Natural killer cell (primary cell): ENCODE data around the gene SLC6A1. TPM values are rescaled to one million over a fixed set of nuclear protein-coding genes. Genes with fewer than 3 reads are reported as not detected.

Experiments used
- ATAC-seq, 3 donors: fragments of 150-1000 bp in 2 of 3; fragments of 200-7000 bp in 1 of 3; cut with Tn5 transposase; 1 replicate in 1 of 3; 2 replicates in 2 of 3; pipeline ENCODE4 v1.10.0; 2021; ENCODE audit warnings: mild to moderate bottlenecking in 2 of 3, moderate library complexity in 2 of 3
- DNase-seq, 2 donors: peaks; one replicate each; pipeline versions ENCODE4 v3.0.0 to v3.0.0-alpha.2; 2013 to 2021; ENCODE audit warnings: mixed read lengths in 1 of 2
- H3K27ac ChIP-seq: one replicate; pipeline ENCODE4 v1.5.1; 2013; ENCODE audit warnings: mild to moderate bottlenecking, low read length
- H3K27me3 ChIP-seq: one replicate; pipeline ENCODE4 v1.6.1; 2013; ENCODE audit warnings: low read length; ENCODE audit not compliant: control insufficient read depth, insufficient read depth
- H3K36me3 ChIP-seq: one replicate; pipeline ENCODE4 v1.6.1; 2013; ENCODE audit warnings: low read length; ENCODE audit not compliant: control insufficient read depth, insufficient read depth
- H3K4me1 ChIP-seq: one replicate; pipeline ENCODE4 v1.6.1; 2013; ENCODE audit warnings: low read length; ENCODE audit not compliant: control insufficient read depth, insufficient read depth
- H3K4me3 ChIP-seq: one replicate; pipeline ENCODE4 v1.5.1; 2013; ENCODE audit warnings: low read length
- H3K9me3 ChIP-seq: one replicate; pipeline ENCODE4 v1.6.1; 2013; ENCODE audit warnings: low read length; ENCODE audit not compliant: control insufficient read depth, insufficient read depth
- H3K27ac Mint-ChIP-seq, 2 donors: one replicate each; pipeline ENCODE4 v1.8.0; 2022; ENCODE audit warnings: mild to moderate bottlenecking in 2 of 2, mixed read lengths in 2 of 2, moderate library complexity in 1 of 2
- H3K27me3 Mint-ChIP-seq, 2 donors: one replicate each; pipeline ENCODE4 v1.8.0; 2022; ENCODE audit warnings: low read depth in 2 of 2, mixed read lengths in 2 of 2
- H3K36me3 Mint-ChIP-seq: one replicate; pipeline ENCODE4 v1.8.0; 2022; ENCODE audit warnings: mixed read lengths
- H3K4me1 Mint-ChIP-seq, 2 donors: one replicate each; pipeline ENCODE4 v1.8.0; 2022; ENCODE audit warnings: mixed read lengths in 2 of 2
- H3K4me3 Mint-ChIP-seq: one replicate; pipeline ENCODE4 v1.8.0; 2022; ENCODE audit warnings: mild to moderate bottlenecking, moderate library complexity, mixed read lengths
- H3K9me3 Mint-ChIP-seq, 2 donors: one replicate each; pipeline ENCODE4 v1.8.0; 2022; ENCODE audit warnings: mixed read lengths in 2 of 2
- WGBS: methylation state at CpG from one replicate; pipeline ENCODE4 v1.1.7; 2013; ENCODE audit warnings: missing lambda C conversion rate; ENCODE audit not compliant: insufficient coverage; 5-methylcytosine and 5-hydroxymethylcytosine counted together
- intact Hi-C: fragments of 100-400 bp; cut with micrococcal nuclease; formaldehyde crosslinking; loops from one replicate; pipeline ENCODE4 v1.14.2; 2022
- total RNA-seq, 4 donors: library from RNA; stranded (reverse); fragments of 120-200 nt in 1 of 4; gene quantifications; one replicate each; pipeline versions ENCODE4 v1.2.3 to v1.2.4, GENCODE V29; 2013 to 2022
- TF ChIP-seq, protein P1 (sequence below): fragments of 200-600 bp; IDR thresholded peaks from one replicate; pipeline ENCODE4 v1.8.0; 2022; ENCODE audit warnings: antibody characterized with exemption

Gene SLC6A1
- total RNA-seq, 3 donors from 2014 or later (not counting 1 experiment from before 2014, with no cell fraction given) = not detected

GRCh38 chr3:11022115-11022514, 29.6 kb downstream of the SLC6A1 start:
- Mint-ChIP-seq H3K27me3 (peaks cover 4 to 34% of the 10 kb centered on the region in 2 donors), H3K27ac (no peak overlapping the region), H3K4me3 (no peak overlapping the region), H3K36me3 (no peaks in the 10 kb centered on the region), H3K4me1 (no peaks in the 10 kb centered on the region), H3K9me3 (peaks cover 0 to 2% of the 10 kb centered on the region in 2 donors)
- DNase-seq = no peak
- Histone ChIP-seq H3K4me3 (no peak overlapping the region), H3K27me3 (no peaks in the 10 kb centered on the region), H3K36me3 (no peaks in the 10 kb centered on the region), H3K4me1 (no peaks in the 10 kb centered on the region), H3K27ac (no peak overlapping the region), H3K9me3 (no peaks in the 10 kb centered on the region)
- intact Hi-C loops = no loop called here
- whole genome bisulfite sequencing = 83% methylated on average over 10 of the region's 10 CpGs
- TF ChIP-seq, protein P1, sequence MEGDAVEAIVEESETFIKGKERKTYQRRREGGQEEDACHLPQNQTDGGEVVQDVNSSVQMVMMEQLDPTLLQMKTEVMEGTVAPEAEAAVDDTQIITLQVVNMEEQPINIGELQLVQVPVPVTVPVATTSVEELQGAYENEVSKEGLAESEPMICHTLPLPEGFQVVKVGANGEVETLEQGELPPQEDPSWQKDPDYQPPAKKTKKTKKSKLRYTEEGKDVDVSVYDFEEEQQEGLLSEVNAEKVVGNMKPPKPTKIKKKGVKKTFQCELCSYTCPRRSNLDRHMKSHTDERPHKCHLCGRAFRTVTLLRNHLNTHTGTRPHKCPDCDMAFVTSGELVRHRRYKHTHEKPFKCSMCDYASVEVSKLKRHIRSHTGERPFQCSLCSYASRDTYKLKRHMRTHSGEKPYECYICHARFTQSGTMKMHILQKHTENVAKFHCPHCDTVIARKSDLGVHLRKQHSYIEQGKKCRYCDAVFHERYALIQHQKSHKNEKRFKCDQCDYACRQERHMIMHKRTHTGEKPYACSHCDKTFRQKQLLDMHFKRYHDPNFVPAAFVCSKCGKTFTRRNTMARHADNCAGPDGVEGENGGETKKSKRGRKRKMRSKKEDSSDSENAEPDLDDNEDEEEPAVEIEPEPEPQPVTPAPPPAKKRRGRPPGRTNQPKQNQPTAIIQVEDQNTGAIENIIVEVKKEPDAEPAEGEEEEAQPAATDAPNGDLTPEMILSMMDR = no peak
- ATAC-seq = no peak

DNA sequence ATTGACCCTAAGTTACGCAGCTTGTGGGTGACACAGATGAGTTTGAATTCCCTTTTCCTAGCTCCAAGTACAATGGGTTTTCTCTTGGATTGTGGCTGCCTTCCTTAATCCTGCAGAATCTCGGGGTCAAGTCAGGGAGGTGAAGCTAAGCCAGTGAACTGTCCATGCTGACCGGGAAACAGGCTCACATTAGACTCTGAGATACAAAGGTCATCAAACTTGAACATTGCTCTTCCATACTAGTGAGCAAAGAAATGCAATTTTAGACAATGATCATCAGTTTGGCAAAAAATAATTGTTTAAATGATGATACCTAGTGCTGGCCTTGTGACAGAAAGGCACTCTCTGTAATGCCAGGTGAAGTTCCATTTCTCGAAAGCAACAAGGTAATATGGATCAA, 31.6 kb downstream of the SLC6A1 start:
- no peaks in the 10 kb centered on the region for H3K36me3 Mint-ChIP-seq

DNA sequence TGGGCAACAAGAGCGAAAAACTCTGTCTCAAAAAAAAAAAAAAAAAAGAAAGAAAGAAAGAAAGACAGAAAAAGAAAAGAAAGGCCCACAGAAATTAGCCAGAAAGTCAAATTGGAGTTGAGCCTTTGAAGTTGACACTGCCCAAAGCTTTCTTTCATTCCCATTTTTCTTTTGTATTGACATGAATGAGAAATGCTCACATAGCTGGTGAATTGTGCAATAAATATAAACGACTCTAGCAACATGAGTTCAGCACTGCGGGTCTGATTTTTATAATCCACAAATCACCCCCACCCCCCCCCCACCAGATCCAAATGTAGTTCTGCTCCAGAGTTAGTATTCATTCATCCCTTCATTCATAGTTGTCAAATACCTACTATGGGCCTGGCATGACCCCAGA, 37.4 kb downstream of the SLC6A1 start:
- Mint-ChIP-seq H3K4me1 (no peaks in the 10 kb centered on the region), H3K9me3 (peaks cover 0 to 2% of the 10 kb centered on the region in 2 donors), H3K4me3 (no peak overlapping the region), H3K27ac (no peak overlapping the region), H3K27me3 (peaks cover 16 to 36% of the 10 kb centered on the region in 2 donors), H3K36me3 (no peaks in the 10 kb centered on the region)
- WGBS = 83% methylated on average over 3 of the region's 3 CpGs
- no peak for DNase-seq
- intact Hi-C loops = no loop called here
- Histone ChIP-seq H3K4me3 (no peak overlapping the region), H3K9me3 (no peaks in the 10 kb centered on the region), H3K27ac (no peak overlapping the region), H3K4me1 (no peaks in the 10 kb centered on the region), H3K36me3 (no peaks in the 10 kb centered on the region), H3K27me3 (no peaks in the 10 kb centered on the region)
- TF ChIP-seq, protein P1 = no peak
- ATAC-seq = no peak

More for the DNA sequence above, 31.6 kb downstream of the SLC6A1 start:
- ATAC-seq (no peak), DNase-seq (no peak)
- WGBS = 83% methylated on average over 4 of the region's 4 CpGs
- Mint-ChIP-seq H3K4me1 (no peaks in the 10 kb centered on the region), H3K27ac (no peak overlapping the region), H3K4me3 (no peak overlapping the region), H3K9me3 (peaks cover 0 to 2% of the 10 kb centered on the region in 2 donors), H3K27me3 (peaks cover 9 to 42% of the 10 kb centered on the region in 2 donors)
- intact Hi-C loops = no loop called here
- H3K9me3 ChIP-seq = no peaks in the 10 kb centered on the region
- H3K27ac ChIP-seq = no peak overlapping the region
- no peak overlapping the region for H3K4me3 ChIP-seq
- no peaks in the 10 kb centered on the region for H3K27me3 ChIP-seq
- H3K4me1 ChIP-seq = no peaks in the 10 kb centered on the region
- TF ChIP-seq, protein P1 = no peak
- H3K36me3 ChIP-seq = no peaks in the 10 kb centered on the region

DNA sequence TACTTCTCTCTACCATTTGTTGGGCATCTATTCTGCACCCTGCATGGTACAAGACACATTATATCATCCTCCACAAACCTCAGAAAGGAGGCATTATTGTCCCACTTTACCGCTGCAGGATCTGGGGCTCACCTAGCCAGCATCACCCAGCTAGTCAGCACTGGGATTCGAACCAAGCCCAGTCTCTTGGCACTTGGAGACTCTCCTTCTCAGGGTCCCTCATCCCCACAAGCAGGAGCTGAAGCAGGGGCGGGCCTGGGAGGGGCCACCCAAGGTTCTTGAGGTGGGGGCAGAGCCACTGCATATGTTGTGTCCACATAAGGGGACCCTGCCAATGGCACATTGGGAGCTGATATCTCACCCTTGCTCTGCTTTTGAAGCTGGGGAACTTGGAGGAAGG, 41.3 kb downstream of the SLC6A1 start:
- Mint-ChIP-seq H3K27ac (no peak overlapping the region), H3K4me3 (no peak overlapping the region), H3K27me3 (peaks cover 25 to 44% of the 10 kb centered on the region in 2 donors), H3K36me3 (no peaks in the 10 kb centered on the region), H3K4me1 (no peaks in the 10 kb centered on the region), H3K9me3 (no peaks in the 10 kb centered on the region)
- TF ChIP-seq, protein P1 = no peak
- WGBS = 87% methylated on average over 3 of the region's 3 CpGs
- DNase-seq = no peak
- H3K4me3 ChIP-seq = no peak overlapping the region
- peaks cover 4% of the 10 kb centered on the region for H3K27me3 ChIP-seq
- ATAC-seq = no peak
- H3K36me3 ChIP-seq = no peaks in the 10 kb centered on the region
- H3K9me3 ChIP-seq = no peaks in the 10 kb centered on the region
- no peaks in the 10 kb centered on the region for H3K4me1 ChIP-seq
- intact Hi-C loops = no loop called here
- H3K27ac ChIP-seq = no peak overlapping the region
